Activated naive CD4-positive, alpha-beta T cell treated with anti-CD3 and anti-CD28 coated beads for 36 hours (primary cell): ENCODE measurements around the gene CDC14A. TPM values are rescaled to one million over a fixed set of nuclear protein-coding genes. Genes with fewer than 3 reads are reported as not detected.

Experiments used
- CTCF ChIA-PET: fragments of 350-600 bp; sonication (Branson Sonifier 250); formaldehyde crosslinking; loops from one replicate; lab custom pipeline; 2021; ENCODE audit warnings: antibody characterized with exemption; lab: Charles Lee
- DNase-seq: peaks from one replicate; pipeline ENCODE4 v3.0.0-alpha.2; 2020
- H3K27ac Mint-ChIP-seq: one replicate; pipeline ENCODE4 v1.8.0; 2021; ENCODE audit warnings: mild to moderate bottlenecking, mixed read lengths
- H3K27me3 Mint-ChIP-seq: one replicate; pipeline ENCODE4 v1.8.0; 2021; ENCODE audit warnings: low read depth, mixed read lengths
- H3K36me3 Mint-ChIP-seq: one replicate; pipeline ENCODE4 v1.8.0; 2021; ENCODE audit warnings: low read depth, mixed read lengths
- H3K4me1 Mint-ChIP-seq: one replicate; pipeline ENCODE4 v1.8.0; 2021; ENCODE audit warnings: low read depth, mixed read lengths
- H3K4me3 Mint-ChIP-seq: one replicate; pipeline ENCODE4 v1.8.0; 2021; ENCODE audit warnings: mild to moderate bottlenecking, moderate library complexity, mixed read lengths
- H3K9me3 Mint-ChIP-seq: one replicate; pipeline ENCODE4 v1.8.0; 2021; ENCODE audit warnings: mixed read lengths
- intact Hi-C: fragments of 100-400 bp; cut with micrococcal nuclease; formaldehyde crosslinking; loops from one replicate; pipeline ENCODE4 v1.15.1; 2023
- total RNA-seq, 2 experiments: library from RNA; stranded (reverse); gene quantifications; one replicate each; pipeline ENCODE4 v1.2.3, GENCODE V29; 2021

The CDC14A gene
- total RNA-seq, 2 experiments from 2014 or later, result 10.1 to 13.1 TPM

GRCh38 chr1:100511058-100511457 is 158.8 kb downstream of the CDC14A start:
- CTCF ChIA-PET, result no interaction called here
- Mint-ChIP-seq H3K27me3 (no peaks in the 10 kb centered on the region), H3K27ac (no peak overlapping the region), H3K9me3 (no peaks in the 10 kb centered on the region), H3K4me1 (no peaks in the 10 kb centered on the region), H3K4me3 (no peak overlapping the region), H3K36me3 (peaks cover 6% of the 10 kb centered on the region)
- intact Hi-C loops, result no loop called here
- DNase-seq, result no peak

GRCh38 chr1:100511773-100512172 is 159.5 kb downstream of the CDC14A start:
- no peak overlapping the region for H3K4me3 Mint-ChIP-seq
- no peaks in the 10 kb centered on the region for H3K4me1 Mint-ChIP-seq
- H3K9me3 Mint-ChIP-seq, result no peaks in the 10 kb centered on the region
- H3K27me3 Mint-ChIP-seq, result no peaks in the 10 kb centered on the region
- no peak for DNase-seq
- intact Hi-C loops, result no loop called here
- H3K36me3 Mint-ChIP-seq, result peaks cover 4% of the 10 kb centered on the region
- CTCF ChIA-PET, result interaction anchor here (0.7 to 1.0 kb wide), 2 partner anchors 13 to 22 kb away, joined by 3 to 4 read pairs; no protein-coding TSS in a partner anchor
- H3K27ac Mint-ChIP-seq, result no peak overlapping the region

GRCh38 chr1:100512803-100513352 is 160.6 kb downstream of the CDC14A start:
- peaks cover 4% of the 10 kb centered on the region for H3K36me3 Mint-ChIP-seq
- intact Hi-C loops, result no loop called here
- H3K27me3 Mint-ChIP-seq, result no peaks in the 10 kb centered on the region
- no peak overlapping the region for H3K4me3 Mint-ChIP-seq
- no peaks in the 10 kb centered on the region for H3K4me1 Mint-ChIP-seq
- DNase-seq, result no peak
- H3K9me3 Mint-ChIP-seq, result no peaks in the 10 kb centered on the region
- H3K27ac Mint-ChIP-seq, result no peak overlapping the region
- CTCF ChIA-PET, result interaction anchor here (1.0 kb wide), 1 partner anchor 21 kb away, joined by 4 read pairs; no protein-coding TSS in a partner anchor

GRCh38 chr1:100516857-100517256 is 164.6 kb downstream of the CDC14A start:
- no peaks in the 10 kb centered on the region for H3K27me3 Mint-ChIP-seq
- DNase-seq, result peak; percentile 13
- CTCF ChIA-PET, result interaction anchor here (1.5 kb wide), 1 partner anchor 53 kb away, joined by 3 read pairs; no protein-coding TSS in a partner anchor
- intact Hi-C loops, result no loop called here
- H3K36me3 Mint-ChIP-seq, result peaks cover 4% of the 10 kb centered on the region
- H3K27ac Mint-ChIP-seq, result no peak overlapping the region
- H3K4me1 Mint-ChIP-seq, result peaks cover 2% of the 10 kb centered on the region
- no peaks in the 10 kb centered on the region for H3K9me3 Mint-ChIP-seq
- H3K4me3 Mint-ChIP-seq, result no peak overlapping the region

- H3K4me3 Mint-ChIP-seq, result no peak overlapping the region
- CTCF ChIA-PET, result interaction anchor here (1.2 kb wide), 1 partner anchor 13 kb away, joined by 3 read pairs; no protein-coding TSS in a partner anchor
- H3K27ac Mint-ChIP-seq, result no peak overlapping the region
- H3K4me1 Mint-ChIP-seq, result peaks cover 2% of the 10 kb centered on the region
- H3K9me3 Mint-ChIP-seq, result no peaks in the 10 kb centered on the region
- intact Hi-C loops, result no loop called here
- DNase-seq, result no peak
- H3K27me3 Mint-ChIP-seq, result no peaks in the 10 kb centered on the region
- peaks cover 4% of the 10 kb centered on the region for H3K36me3 Mint-ChIP-seq
These were observed 165.2 kb downstream of the CDC14A start for GRCh38 chr1:100517515-100517914.

GRCh38 chr1:100518023-100518422 is 165.7 kb downstream of the CDC14A start:
- CTCF ChIA-PET, result interaction anchor here (1.2 kb wide), 1 partner anchor 13 kb away, joined by 3 read pairs; no protein-coding TSS in a partner anchor

GRCh38 chr1:100523038-100523652 is 170.8 kb downstream of the CDC14A start:
- Mint-ChIP-seq H3K27ac (no peak overlapping the region), H3K27me3 (no peaks in the 10 kb centered on the region), H3K4me3 (no peak overlapping the region), H3K36me3 (peaks cover 5% of the 10 kb centered on the region), H3K9me3 (no peaks in the 10 kb centered on the region), H3K4me1 (peaks cover 2% of the 10 kb centered on the region)
- CTCF ChIA-PET, result no interaction called here
- intact Hi-C loops, result no loop called here
- DNase-seq, result no peak

More at GRCh38 chr1:100518023-100518422, 165.7 kb downstream of the CDC14A start:
- DNase-seq, result no peak
- intact Hi-C loops, result no loop called here
- H3K27ac Mint-ChIP-seq, result no peak overlapping the region
- H3K27me3 Mint-ChIP-seq, result no peaks in the 10 kb centered on the region
- peaks cover 2% of the 10 kb centered on the region for H3K4me1 Mint-ChIP-seq
- no peaks in the 10 kb centered on the region for H3K9me3 Mint-ChIP-seq
- H3K4me3 Mint-ChIP-seq, result no peak overlapping the region
- peaks cover 4% of the 10 kb centered on the region for H3K36me3 Mint-ChIP-seq

- intact Hi-C loops, result no loop called here
- CTCF ChIA-PET, result interaction anchor here (0.7 to 0.9 kb wide), 2 partner anchors 12 to 23 kb away, joined by 3 read pairs; no protein-coding TSS in a partner anchor
These were observed 172.0 kb downstream of the CDC14A start for GRCh38 chr1:100524355-100524754.

GRCh38 chr1:100526894-100527293 is 174.6 kb downstream of the CDC14A start:
- H3K27ac Mint-ChIP-seq, result no peak overlapping the region
- intact Hi-C loops, result no loop called here
- H3K4me3 Mint-ChIP-seq, result no peak overlapping the region
- no peak for DNase-seq
- peaks cover 2% of the 10 kb centered on the region for H3K36me3 Mint-ChIP-seq
- CTCF ChIA-PET, result interaction anchor here (0.7 to 2.5 kb wide), 5 partner anchors 11 to 341 kb away, joined by 3 to 10 read pairs (median 3); partner anchors contain the start of gene GPR88
- H3K4me1 Mint-ChIP-seq, result peaks cover 17% of the 10 kb centered on the region
- no peaks in the 10 kb centered on the region for H3K27me3 Mint-ChIP-seq
- no peaks in the 10 kb centered on the region for H3K9me3 Mint-ChIP-seq

More at GRCh38 chr1:100524355-100524754, 172.0 kb downstream of the CDC14A start:
- H3K4me3 Mint-ChIP-seq, result no peak overlapping the region
- no peak overlapping the region for H3K27ac Mint-ChIP-seq
- H3K9me3 Mint-ChIP-seq, result no peaks in the 10 kb centered on the region
- no peaks in the 10 kb centered on the region for H3K27me3 Mint-ChIP-seq
- peaks cover 3% of the 10 kb centered on the region for H3K36me3 Mint-ChIP-seq
- DNase-seq, result no peak
- H3K4me1 Mint-ChIP-seq, result peaks cover 2% of the 10 kb centered on the region

- H3K9me3 Mint-ChIP-seq, result no peaks in the 10 kb centered on the region
- H3K4me1 Mint-ChIP-seq, result peaks cover 25% of the 10 kb centered on the region
- DNase-seq, result no peak
- H3K4me3 Mint-ChIP-seq, result no peak overlapping the region
- H3K27me3 Mint-ChIP-seq, result no peaks in the 10 kb centered on the region
- intact Hi-C loops, result no loop called here
- no peak overlapping the region for H3K27ac Mint-ChIP-seq
- H3K36me3 Mint-ChIP-seq, result no peaks in the 10 kb centered on the region
- CTCF ChIA-PET, result interaction anchor here (1.1 to 1.2 kb wide), 2 partner anchors 74 to 340 kb away, joined by 3 read pairs; no protein-coding TSS in a partner anchor
These were observed 176.6 kb downstream of the CDC14A start for GRCh38 chr1:100528871-100529270.

- no peaks in the 10 kb centered on the region for H3K27me3 Mint-ChIP-seq
- CTCF ChIA-PET, result interaction anchor here (0.8 to 1.7 kb wide), 3 partner anchors 70 to 339 kb away, joined by 3 to 4 read pairs (median 3); no protein-coding TSS in a partner anchor
- no peak overlapping the region for H3K27ac Mint-ChIP-seq
- no peaks in the 10 kb centered on the region for H3K9me3 Mint-ChIP-seq
- intact Hi-C loops, result no loop called here
- H3K4me3 Mint-ChIP-seq, result no peak overlapping the region
- no peaks in the 10 kb centered on the region for H3K36me3 Mint-ChIP-seq
- H3K4me1 Mint-ChIP-seq, result peaks cover 25% of the 10 kb centered on the region
- DNase-seq, result no peak
These were observed 177.8 kb downstream of the CDC14A start for GRCh38 chr1:100530141-100530540.

GRCh38 chr1:100530880-100531487 is 178.7 kb downstream of the CDC14A start:
- peak; percentile 57 for DNase-seq
- CTCF ChIA-PET, result interaction anchor here (0.6 to 1.7 kb wide), 6 partner anchors 13 to 338 kb away, joined by 3 to 4 read pairs (median 3); no protein-coding TSS in a partner anchor
- Mint-ChIP-seq H3K36me3 (no peaks in the 10 kb centered on the region), H3K27ac (no peak overlapping the region), H3K4me1 (peaks cover 25% of the 10 kb centered on the region), H3K4me3 (no peak overlapping the region), H3K9me3 (no peaks in the 10 kb centered on the region), H3K27me3 (no peaks in the 10 kb centered on the region)
- intact Hi-C loops, result loop anchor here (1.0 kb wide), 1 partner anchor 12 kb away; no protein-coding TSS in a partner anchor
